Parathyroid adenoma (tissue), 2 donors: ENCODE data around the gene DIAPH2.

Experiments
- H2AFZ ChIP-seq: fragments of 300-600 bp; sonication (generic); one replicate; pipeline ENCODE4 v1.7.0; 2017; ENCODE audit warnings: antibody characterized with exemption, mild to moderate bottlenecking
- H3K27ac ChIP-seq: fragments of 300-600 bp; sonication (generic); one replicate; pipeline ENCODE4 v1.7.0; 2017
- H3K27me3 ChIP-seq: fragments of 300-600 bp; sonication (generic); one replicate; pipeline ENCODE4 v1.7.0; 2017; ENCODE audit warnings: low read length; ENCODE audit not compliant: control insufficient read depth, insufficient read depth
- H3K36me3 ChIP-seq: fragments of 300-600 bp; sonication (generic); one replicate; pipeline ENCODE4 v1.7.0; 2017; ENCODE audit warnings: low read length; ENCODE audit not compliant: control insufficient read depth, insufficient read depth
- H3K4me1 ChIP-seq: fragments of 300-600 bp; sonication (generic); one replicate; pipeline ENCODE4 v1.7.0; 2017; ENCODE audit warnings: control low read depth
- H3K4me2 ChIP-seq: fragments of 300-600 bp; sonication (generic); one replicate; pipeline ENCODE4 v1.7.0; 2017; ENCODE audit warnings: low read length
- H3K4me3 ChIP-seq: fragments of 300-600 bp; sonication (generic); one replicate; pipeline ENCODE4 v1.7.0; 2017; ENCODE audit warnings: low read depth, low read length
- H3K79me2 ChIP-seq: fragments of 300-600 bp; sonication (generic); one replicate; pipeline ENCODE4 v1.7.0; 2017; ENCODE audit warnings: control low read depth
- H3K9ac ChIP-seq: fragments of 300-600 bp; sonication (generic); one replicate; pipeline ENCODE4 v1.7.0; 2017; ENCODE audit warnings: mild to moderate bottlenecking
- H3K9me3 ChIP-seq: fragments of 300-600 bp; sonication (generic); one replicate; pipeline ENCODE4 v1.7.0; 2017; ENCODE audit warnings: low read length; ENCODE audit not compliant: control insufficient read depth
- CTCF ChIP-seq: fragments of 300-600 bp; sonication (generic); IDR thresholded peaks from one replicate; pipeline ENCODE4 v1.7.0; 2017; ENCODE audit warnings: antibody characterized with exemption, mild to moderate bottlenecking
- donor health status: primary hyperparathyroidism.

DIAPH2 gene

GRCh38 chrX:96683997-96684338 is 674 bp upstream of the DIAPH2 start:
- no peaks in the 10 kb centered on the region for H3K79me2 ChIP-seq

GRCh38 chrX:96685210-96686099 is 813 bp downstream of the DIAPH2 start:
- Histone ChIP-seq H3K79me2 (no peaks in the 10 kb centered on the region), H2AFZ (peak overlapping the region; percentile 91), H3K9ac (no peak overlapping the region), H3K4me1 (peaks cover 2% of the 10 kb centered on the region), H3K27me3 (no peaks in the 10 kb centered on the region), H3K4me2 (peak overlapping the region; percentile 65), H3K9me3 (no peaks in the 10 kb centered on the region), H3K4me3 (peak overlapping the region; percentile 73), H3K27ac (peak overlapping the region; percentile 65), H3K36me3 (no peaks in the 10 kb centered on the region)
- no peak for TF ChIP-seq CTCF

More at GRCh38 chrX:96683997-96684338, 674 bp upstream of the DIAPH2 start:
- Histone ChIP-seq H3K36me3 (no peaks in the 10 kb centered on the region), H3K4me2 (peak overlapping the region; percentile 65), H3K9me3 (no peaks in the 10 kb centered on the region), H3K27me3 (no peaks in the 10 kb centered on the region), H3K27ac (no peak overlapping the region), H2AFZ (peak overlapping the region; percentile 91), H3K4me1 (no peaks in the 10 kb centered on the region), H3K9ac (no peak overlapping the region), H3K4me3 (peak overlapping the region; percentile 73)
- no peak for TF ChIP-seq CTCF

- no peak overlapping the region for H3K27ac ChIP-seq
- H3K4me3 ChIP-seq = no peak overlapping the region
- peaks cover 2% of the 10 kb centered on the region for H3K4me1 ChIP-seq
- no peak overlapping the region for H2AFZ ChIP-seq
- no peak overlapping the region for H3K4me2 ChIP-seq
- H3K36me3 ChIP-seq = no peaks in the 10 kb centered on the region
- H3K27me3 ChIP-seq = no peaks in the 10 kb centered on the region
- H3K9ac ChIP-seq = no peak overlapping the region
- H3K79me2 ChIP-seq = no peaks in the 10 kb centered on the region
- H3K9me3 ChIP-seq = no peaks in the 10 kb centered on the region
- no peak for TF ChIP-seq CTCF
Measured at GRCh38 chrX:96687776-96688175, 3.1 kb downstream of the DIAPH2 start.

GRCh38 chrX:96688789-96689188 is 4.1 kb downstream of the DIAPH2 start:
- no peaks in the 10 kb centered on the region for H3K36me3 ChIP-seq
- H3K27me3 ChIP-seq = no peaks in the 10 kb centered on the region
- H3K4me1 ChIP-seq = peaks cover 2% of the 10 kb centered on the region
- H3K79me2 ChIP-seq = no peaks in the 10 kb centered on the region
- no peak overlapping the region for H3K9ac ChIP-seq
- H3K27ac ChIP-seq = no peak overlapping the region
- H3K4me2 ChIP-seq = no peak overlapping the region
- no peak overlapping the region for H3K4me3 ChIP-seq
- no peaks in the 10 kb centered on the region for H3K9me3 ChIP-seq
- no peak overlapping the region for H2AFZ ChIP-seq
- TF ChIP-seq CTCF = no peak

GRCh38 chrX:96689991-96690390 is 5.3 kb downstream of the DIAPH2 start:
- Histone ChIP-seq H3K36me3 (no peaks in the 10 kb centered on the region), H3K4me1 (peaks cover 2% of the 10 kb centered on the region), H3K27me3 (no peaks in the 10 kb centered on the region), H3K27ac (no peak overlapping the region), H2AFZ (no peak overlapping the region), H3K9me3 (no peaks in the 10 kb centered on the region), H3K4me3 (no peak overlapping the region), H3K9ac (no peak overlapping the region), H3K4me2 (no peak overlapping the region), H3K79me2 (no peaks in the 10 kb centered on the region)
- TF ChIP-seq CTCF = no peak
